NCI-H82 (cell line): ENCODE results near the gene CECR2.
A peak's percentile ranks its signal among the peaks of the same experiment; 100 is the strongest.
"Not testable (repeated sequence)": the region's sequence is repeated elsewhere in the genome, so short reads cannot be mapped to it uniquely, and the experiment has no call there.

Experiments used
- DNase-seq: peaks from one replicate; lab custom pipeline; 2025; lab: John Stamatoyannopoulos, UW

Gene CECR2

DNA sequence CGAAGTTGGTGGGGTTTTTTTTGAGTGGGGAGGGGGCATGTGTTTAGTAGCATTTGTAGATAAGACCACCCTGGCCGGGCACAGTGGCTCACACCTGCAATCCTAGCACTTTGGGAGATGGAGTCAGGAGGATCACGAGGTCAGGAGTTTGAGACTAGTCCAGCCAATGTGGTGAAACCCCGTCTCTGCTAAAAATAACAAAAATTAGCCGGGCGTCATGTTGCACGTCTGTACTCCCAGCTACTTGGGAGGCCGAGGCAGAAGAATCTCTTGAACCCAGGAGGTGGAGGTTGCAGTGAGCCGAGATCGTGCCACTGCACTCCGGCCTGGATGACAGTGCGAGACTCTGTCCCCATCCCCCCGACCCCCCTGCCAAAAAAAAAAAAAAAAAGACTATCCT is 34.6 kb downstream of the CECR2 start:
- DNase-seq: no peak

GRCh38 chr22:17407643-17408042 is 38.4 kb downstream of the CECR2 start:
- DNase-seq: no peak

DNA sequence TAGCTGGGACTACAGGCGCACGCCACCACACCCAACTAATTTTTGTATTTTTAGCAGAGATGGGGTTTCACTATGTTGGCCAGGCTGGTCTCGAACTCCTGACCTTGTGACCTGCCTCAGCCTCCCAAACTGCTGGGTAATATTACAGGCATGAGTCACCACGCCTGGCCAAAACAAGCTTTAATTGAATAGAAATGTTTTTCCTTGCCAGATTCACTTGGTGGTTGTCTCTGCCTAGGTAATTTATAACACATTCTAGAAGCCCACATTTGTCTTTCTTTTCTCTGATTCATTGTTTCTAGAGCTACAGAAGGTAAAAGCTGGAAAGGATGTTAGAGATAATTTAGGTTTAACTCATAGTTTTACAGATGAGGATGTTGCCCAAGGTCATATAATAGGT is 41.3 kb downstream of the CECR2 start:
- no peak for DNase-seq

DNA sequence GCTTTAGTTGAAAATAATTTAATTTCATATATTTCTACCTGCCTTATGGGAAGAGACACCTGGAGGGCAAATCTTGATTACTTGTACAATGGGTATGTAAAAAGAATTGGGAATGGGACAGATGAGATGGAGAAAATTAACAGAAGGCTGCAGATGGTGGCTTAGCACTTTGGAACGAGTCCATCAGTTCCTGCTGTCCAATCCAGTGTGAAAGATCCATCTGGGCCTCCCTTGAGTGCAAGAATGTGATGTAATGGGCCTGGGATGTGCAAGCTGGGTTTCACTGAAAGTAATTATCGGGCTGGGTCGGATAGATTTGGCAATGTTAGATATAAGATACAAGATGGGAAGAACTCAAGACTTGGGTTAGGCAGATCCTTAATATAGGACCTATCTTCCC is 42.0 kb downstream of the CECR2 start:
- DNase-seq: peak; percentile 77

GRCh38 chr22:17412232-17412631 is 43.0 kb downstream of the CECR2 start:
- peak; percentile 41 for DNase-seq

- DNase-seq: no peak
Measured at GRCh38 chr22:17418890-17419324, 49.6 kb downstream of the CECR2 start.

GRCh38 chr22:17419348-17419747 is 50.1 kb downstream of the CECR2 start:
- no peak for DNase-seq

GRCh38 chr22:17422736-17423343 is 53.6 kb downstream of the CECR2 start:
- DNase-seq: no peak

GRCh38 chr22:17423616-17424015 is 54.4 kb downstream of the CECR2 start:
- no peak for DNase-seq

GRCh38 chr22:17427528-17427927 is 58.3 kb downstream of the CECR2 start:
- not testable (repeated sequence) for DNase-seq

DNA sequence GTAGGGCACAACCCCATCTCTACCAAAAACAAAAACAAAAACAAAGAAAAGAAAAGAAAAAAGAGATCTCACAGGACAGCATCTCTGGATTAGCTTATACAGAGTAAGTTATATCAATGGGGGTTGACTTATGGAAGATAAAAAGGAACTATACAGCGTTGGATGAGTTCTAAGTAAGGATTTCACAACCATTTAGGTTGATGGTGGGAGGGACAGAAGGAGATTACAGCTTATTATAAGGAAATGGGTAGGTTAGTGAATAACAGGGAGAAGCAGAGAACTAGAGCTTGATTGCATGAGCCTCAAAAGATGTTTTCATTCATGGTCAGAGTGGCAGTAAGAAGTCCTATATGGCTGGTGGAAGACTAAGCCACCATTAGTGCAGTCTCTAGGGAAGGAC is 60.3 kb downstream of the CECR2 start:
- DNase-seq: peak; percentile 7

GRCh38 chr22:17430412-17430811 is 61.2 kb downstream of the CECR2 start:
- peak; percentile 77 for DNase-seq

DNA sequence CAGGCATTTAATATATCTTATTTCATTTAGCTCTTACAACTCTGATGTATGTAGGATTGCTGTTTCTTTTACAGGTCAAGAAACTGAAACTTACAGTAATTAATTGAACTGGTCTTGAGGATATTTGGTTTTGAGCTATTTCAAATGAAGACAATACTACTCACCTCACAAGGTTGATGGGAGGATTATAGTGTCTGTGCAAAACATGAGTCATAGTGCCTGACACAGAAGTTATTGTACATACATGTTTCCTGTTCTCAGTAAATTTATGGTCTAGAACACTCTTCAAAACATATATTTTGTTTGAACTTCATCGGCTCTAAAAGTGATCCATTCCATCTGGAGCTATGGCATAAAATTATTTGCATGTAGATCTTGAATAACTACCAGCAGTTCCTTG is 61.9 kb downstream of the CECR2 start:
- no peak for DNase-seq

- no peak for DNase-seq
Measured at GRCh38 chr22:17434856-17435255, 65.6 kb downstream of the CECR2 start.

DNA sequence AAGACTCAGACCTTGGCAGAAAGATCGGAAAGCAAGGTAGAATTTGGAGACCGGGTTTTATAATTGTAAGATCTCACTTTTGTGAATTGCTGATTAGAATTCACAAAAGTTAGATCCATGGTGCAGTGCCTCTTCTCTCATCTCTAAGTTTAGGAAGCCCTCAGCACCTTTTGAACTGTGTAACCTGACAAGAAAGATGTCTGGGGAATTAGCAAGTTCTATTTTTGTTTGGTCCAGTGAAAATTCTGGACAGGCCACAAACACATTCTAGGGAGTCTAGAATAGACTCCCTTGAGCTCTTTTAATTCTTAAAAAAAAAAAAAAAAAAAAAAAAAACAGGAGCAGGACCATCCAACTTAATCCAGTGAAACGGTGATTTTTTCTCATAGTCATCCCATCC is 66.1 kb downstream of the CECR2 start:
- DNase-seq: no peak

DNA sequence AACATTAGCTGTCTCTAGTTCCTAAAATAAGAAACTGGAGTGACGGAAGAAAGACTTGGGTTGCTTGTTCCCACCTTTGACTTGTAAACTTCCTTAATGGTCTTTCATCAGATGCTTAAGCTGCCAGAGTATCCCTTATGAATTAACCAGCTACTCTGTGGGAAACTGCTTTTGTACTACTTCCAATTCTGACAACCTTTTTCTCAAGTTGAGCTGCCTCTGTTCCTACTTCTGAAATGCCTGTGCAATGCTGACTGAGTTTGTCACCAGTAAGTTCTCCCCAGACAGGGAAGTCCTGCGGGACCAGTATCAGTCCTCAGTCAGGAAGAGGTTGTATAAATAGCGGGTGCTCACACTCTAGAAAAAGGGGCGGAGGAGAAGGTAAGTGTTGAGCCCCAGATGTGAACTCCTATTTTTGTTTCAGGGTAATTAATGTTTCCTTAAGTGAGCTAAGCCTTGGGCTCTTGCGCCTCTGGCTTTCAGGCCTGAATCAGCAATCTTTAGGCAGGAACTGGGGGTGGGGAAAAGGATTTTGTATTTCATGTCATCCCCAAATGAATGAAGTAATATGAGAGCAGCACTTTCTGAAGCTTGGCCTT is 67.2 kb downstream of the CECR2 start:
- DNase-seq: peak; percentile 11

DNA sequence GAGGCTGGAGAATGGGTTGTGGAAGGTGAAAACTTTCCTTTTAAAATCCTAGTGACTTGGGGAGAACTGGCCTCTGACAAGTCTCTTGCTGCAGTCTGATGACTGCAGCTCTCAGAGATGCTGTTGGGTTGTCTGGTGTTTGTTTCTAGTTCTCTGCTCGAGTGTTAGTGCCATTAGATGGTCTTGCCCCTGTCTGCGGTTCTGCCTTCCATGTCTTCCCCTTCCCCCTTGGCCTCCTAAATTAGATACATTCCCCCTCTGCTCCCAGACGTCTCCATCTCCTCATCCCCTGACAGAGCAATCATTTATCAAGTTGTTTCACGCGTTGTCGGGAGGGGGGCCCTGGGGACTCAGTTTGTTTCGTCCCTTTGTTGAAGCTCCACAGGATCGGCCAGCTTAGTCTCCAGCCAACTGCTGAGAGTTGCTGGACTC is 67.7 kb downstream of the CECR2 start:
- DNase-seq: peak; percentile 38

- no peak for DNase-seq
Measured at GRCh38 chr22:17438026-17438425, 68.8 kb downstream of the CECR2 start.

- DNase-seq: no peak
Measured at GRCh38 chr22:17441326-17441725, 72.1 kb downstream of the CECR2 start.

- DNase-seq: peak; percentile 60
Measured at GRCh38 chr22:17443405-17444203, 74.3 kb downstream of the CECR2 start.

DNA sequence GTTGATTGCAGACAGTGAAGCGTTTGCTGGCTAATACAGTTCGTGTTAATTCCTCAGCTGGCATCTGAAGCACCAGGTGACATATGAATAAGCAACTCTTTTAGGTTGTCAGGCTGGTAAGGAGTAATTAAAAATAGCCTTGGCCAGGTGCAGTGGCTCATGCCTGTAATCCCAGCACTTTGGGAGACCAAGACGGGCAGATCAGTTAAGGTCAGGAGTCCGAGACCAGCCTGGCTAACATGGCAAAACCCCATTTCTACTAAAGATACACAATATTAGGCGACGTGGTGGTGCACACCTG is 74.9 kb downstream of the CECR2 start:
- DNase-seq: no peak

- no peak for DNase-seq
Measured at GRCh38 chr22:17446698-17447097, 77.4 kb downstream of the CECR2 start.

- no peak for DNase-seq
Measured at GRCh38 chr22:17451316-17451715, 82.1 kb downstream of the CECR2 start.
